ENCODE measurements around the gene TDRD6. TPM values are rescaled to one million over a fixed set of nuclear protein-coding genes. Genes with fewer than 3 reads are reported as not detected.

Gene TDRD6
- total RNA-seq, 1 experiment from 2014 or later, result 0.10 TPM

GRCh38 chr6:46745973-46746372, 58.3 kb downstream of the TDRD6 start:
- H3K4me1 ChIP-seq, result no peaks in the 10 kb centered on the region
- no peaks in the 10 kb centered on the region for H3K27me3 ChIP-seq
- DNase-seq, result no peak
- H3K36me3 ChIP-seq, result no peaks in the 10 kb centered on the region
- no peaks in the 10 kb centered on the region for H3K9me3 ChIP-seq (replicated peaks)
- no peak overlapping the region for H3K4me3 ChIP-seq
- no peak overlapping the region for H3K27ac ChIP-seq

GRCh38 chr6:46746696-46747095, 59.0 kb downstream of the TDRD6 start, which contains the start of gene ANKRD66:
ANKRD66 (plus strand) TSS chr6:46746933; CDS start chr6:46751949, 5,016 bp downstream.
- Histone ChIP-seq H3K36me3 (no peaks in the 10 kb centered on the region), H3K4me3 (no peak within 1 kb of the TSS), H3K9me3 (replicated peaks) (no peaks in the 10 kb centered on the region), H3K27me3 (no peaks in the 10 kb centered on the region), H3K4me1 (no peaks in the 10 kb centered on the region), H3K27ac (no peak within 1 kb of the TSS)
- DNase-seq, result no peak

GRCh38 chr6:46748940-46749503, 61.3 kb downstream of the TDRD6 start:
- Histone ChIP-seq H3K4me1 (no peaks in the 10 kb centered on the region), H3K36me3 (no peaks in the 10 kb centered on the region), H3K27ac (no peak overlapping the region), H3K9me3 (replicated peaks) (no peaks in the 10 kb centered on the region), H3K4me3 (no peak overlapping the region), H3K27me3 (no peaks in the 10 kb centered on the region)
- DNase-seq, result no peak

- Histone ChIP-seq H3K4me3 (no peak overlapping the region), H3K36me3 (no peaks in the 10 kb centered on the region), H3K4me1 (no peaks in the 10 kb centered on the region), H3K27me3 (no peaks in the 10 kb centered on the region), H3K27ac (no peak overlapping the region), H3K9me3 (replicated peaks) (no peaks in the 10 kb centered on the region)
- DNase-seq, result no peak
Observed at GRCh38 chr6:46749731-46750130, 62.0 kb downstream of the TDRD6 start.

GRCh38 chr6:46751658-46752057, 64.0 kb downstream of the TDRD6 start:
- Histone ChIP-seq H3K4me3 (no peak overlapping the region), H3K36me3 (no peaks in the 10 kb centered on the region), H3K27me3 (no peaks in the 10 kb centered on the region), H3K4me1 (peaks cover under 1% of the 10 kb centered on the region), H3K27ac (no peak overlapping the region), H3K9me3 (replicated peaks) (no peaks in the 10 kb centered on the region)
- no peak for DNase-seq

Other genes starting within 250 kb of the TDRD6 start
- gene RCAN2, start 196.4 kb upstream of the TDRD6 start, total RNA-seq (2014; rRNA removed; shearing (Covaris generic)), result 0.20 and 0.43 TPM in 2 replicates
- gene CYP39A1, start 35.1 kb upstream of the TDRD6 start, total RNA-seq (2014; rRNA removed; shearing (Covaris generic)), result 2.5 and 2.6 TPM in 2 replicates
- 0.33 and 0.81 TPM in 2 replicates for gene SLC25A27, start 34.9 kb upstream of the TDRD6 start, total RNA-seq (2014; rRNA removed; shearing (Covaris generic))
- not detected in 2 replicates for gene PLA2G7, start 47.5 kb downstream of the TDRD6 start, total RNA-seq (2014; rRNA removed; shearing (Covaris generic))
- not detected in 2 replicates for gene ANKRD66, start 59.0 kb downstream of the TDRD6 start, total RNA-seq (2014; rRNA removed; shearing (Covaris generic))
- not detected in 2 replicates for gene MEP1A, start 105.5 kb downstream of the TDRD6 start, total RNA-seq (2014; rRNA removed; shearing (Covaris generic))
- 0.30 and 0.35 TPM in 2 replicates for gene ADGRF5, start 234.1 kb downstream of the TDRD6 start, total RNA-seq (2014; rRNA removed; shearing (Covaris generic))

Data from SJCRH30 (cell line).